ENCODE results near the gene CACNB4.
"Not testable (repeated sequence)": the region's sequence is repeated elsewhere in the genome, so short reads cannot be mapped to it uniquely, and the experiment has no call there.

Gene CACNB4

DNA sequence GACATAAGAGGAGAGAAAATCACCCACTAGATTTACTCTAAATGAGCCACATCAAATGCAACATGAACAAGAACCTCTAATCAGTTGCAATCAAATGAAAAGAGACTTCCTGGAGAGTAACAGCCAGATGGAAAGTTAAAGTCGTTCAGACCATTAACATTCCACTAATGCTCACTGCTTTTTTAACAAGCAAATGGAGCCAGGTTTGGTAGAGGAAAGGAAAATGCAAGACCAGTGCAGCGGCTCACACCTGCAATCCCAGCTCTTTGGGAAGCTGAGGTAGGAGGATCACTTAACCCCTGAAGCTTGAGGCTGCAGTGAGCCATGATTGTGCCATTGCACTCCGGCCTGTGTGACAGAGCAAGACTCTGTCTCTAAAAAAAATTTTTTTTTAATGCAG is 48.5 kb downstream of the CACNB4 start:
- no peak for DNase-seq

DNA sequence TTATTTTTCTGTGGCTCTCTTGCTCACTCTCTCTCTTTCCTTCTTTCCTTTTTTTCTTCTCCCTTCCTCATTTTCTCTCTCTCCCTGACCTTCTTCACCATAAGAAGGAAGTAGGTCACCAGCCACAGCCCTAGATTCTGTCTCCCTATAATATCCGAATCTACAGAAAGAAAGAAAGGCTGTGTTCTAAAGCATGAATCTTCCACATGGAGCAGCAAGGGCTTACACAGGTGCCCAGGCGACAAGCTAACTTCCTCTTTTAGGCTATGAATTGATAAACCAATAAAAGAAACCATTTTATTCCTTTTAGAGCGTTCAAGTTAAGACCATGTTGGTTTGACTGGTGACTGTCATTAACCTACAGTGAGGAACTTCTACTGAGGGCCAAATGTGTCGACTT is 49.3 kb downstream of the CACNB4 start:
- DNase-seq: peak; percentile 87

DNA sequence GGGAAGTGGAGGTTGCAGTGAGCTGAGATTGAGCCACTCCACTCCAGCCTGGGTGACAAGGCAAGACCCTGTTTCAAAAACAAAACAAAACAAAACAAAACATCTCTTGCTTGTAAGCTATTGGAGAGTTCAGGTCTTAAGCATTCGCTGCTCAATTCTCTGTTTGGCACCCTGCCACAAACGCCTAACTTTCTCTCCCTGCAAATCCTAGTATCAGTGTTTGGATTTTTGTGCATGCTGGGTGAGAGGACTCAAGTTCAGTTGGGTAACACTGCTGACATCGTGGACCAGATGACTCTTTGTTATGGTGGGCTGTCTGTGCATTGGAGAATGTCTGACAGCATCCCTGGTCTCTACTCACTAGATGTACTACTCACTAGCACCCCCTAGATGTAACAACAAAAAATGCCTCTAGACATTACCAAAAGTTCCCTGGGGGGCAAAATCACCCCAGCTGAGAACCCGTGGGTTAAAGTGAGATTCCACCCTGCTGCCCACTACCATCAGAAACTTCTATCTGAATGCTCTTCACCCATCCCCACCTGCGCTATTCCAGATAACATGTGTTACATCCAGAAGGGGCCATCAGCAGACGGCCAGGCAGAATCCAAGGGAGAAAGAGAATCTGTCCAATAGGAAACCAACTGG is 50.9 kb downstream of the CACNB4 start:
- peak; percentile 27 for DNase-seq

DNA sequence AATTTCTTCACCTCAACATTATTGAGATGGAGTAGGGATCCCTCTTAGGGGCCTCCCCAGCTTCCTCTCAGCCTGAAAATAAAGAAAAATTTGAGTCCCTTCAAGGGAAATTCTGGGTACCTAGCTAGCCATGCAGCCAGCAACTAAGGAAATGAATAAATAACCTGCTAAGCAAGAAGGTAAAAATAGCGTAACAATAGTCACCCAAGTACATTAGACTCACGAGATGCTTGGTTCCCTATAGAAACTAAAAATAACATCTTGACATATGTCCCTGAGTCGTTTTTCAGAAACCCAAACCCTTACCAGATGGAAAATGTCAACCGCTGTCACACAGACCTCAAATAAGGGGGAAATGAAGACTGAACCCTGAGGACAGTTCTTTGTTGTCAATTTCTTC is 51.9 kb downstream of the CACNB4 start:
- DNase-seq: peak; percentile 95

DNA sequence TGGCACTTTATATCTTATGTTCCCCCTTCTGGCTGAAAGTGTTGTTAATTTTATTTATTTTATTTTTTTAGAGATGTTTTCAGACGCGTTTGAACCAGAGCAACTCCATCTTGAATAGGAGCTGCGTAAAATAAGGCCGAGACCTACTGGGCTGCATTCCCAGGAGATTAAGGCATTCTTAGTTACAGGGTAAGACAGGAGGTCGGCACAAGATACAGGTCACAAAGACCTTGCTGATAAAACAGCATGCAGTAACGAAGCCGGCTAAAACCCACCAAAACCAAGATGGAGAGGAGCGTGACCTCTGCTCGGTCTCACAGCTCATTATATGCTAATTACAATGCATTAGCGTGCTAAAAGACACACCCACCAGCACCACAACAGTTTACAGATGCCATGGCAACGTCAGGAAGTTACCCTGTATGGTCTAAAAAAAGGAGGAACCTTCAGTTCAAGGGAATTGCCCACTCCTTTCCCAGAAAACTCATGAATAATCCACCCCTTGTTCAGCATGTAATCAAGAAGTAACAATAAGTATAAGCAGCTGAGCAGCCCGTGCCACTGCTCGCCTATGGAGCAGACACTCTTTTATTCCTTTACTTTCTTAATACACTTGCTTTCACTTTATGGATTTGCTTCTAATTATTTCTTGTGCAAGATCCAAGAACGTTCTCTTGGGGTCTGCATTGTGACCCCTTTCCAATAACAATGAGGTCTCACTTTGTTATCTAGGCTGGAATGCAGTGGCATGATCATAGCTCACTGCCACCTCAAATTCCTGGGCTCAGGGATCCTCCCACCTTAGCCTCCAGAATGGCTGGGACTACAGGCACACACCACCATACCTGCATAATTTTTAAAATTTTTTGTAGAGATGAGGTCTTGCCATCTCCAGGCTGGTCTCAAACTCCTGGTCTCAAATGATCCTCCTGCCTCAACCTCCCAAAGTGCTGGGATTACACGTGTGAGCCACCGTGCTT is 55.9 kb downstream of the CACNB4 start:
- peak; percentile 90 for DNase-seq

DNA sequence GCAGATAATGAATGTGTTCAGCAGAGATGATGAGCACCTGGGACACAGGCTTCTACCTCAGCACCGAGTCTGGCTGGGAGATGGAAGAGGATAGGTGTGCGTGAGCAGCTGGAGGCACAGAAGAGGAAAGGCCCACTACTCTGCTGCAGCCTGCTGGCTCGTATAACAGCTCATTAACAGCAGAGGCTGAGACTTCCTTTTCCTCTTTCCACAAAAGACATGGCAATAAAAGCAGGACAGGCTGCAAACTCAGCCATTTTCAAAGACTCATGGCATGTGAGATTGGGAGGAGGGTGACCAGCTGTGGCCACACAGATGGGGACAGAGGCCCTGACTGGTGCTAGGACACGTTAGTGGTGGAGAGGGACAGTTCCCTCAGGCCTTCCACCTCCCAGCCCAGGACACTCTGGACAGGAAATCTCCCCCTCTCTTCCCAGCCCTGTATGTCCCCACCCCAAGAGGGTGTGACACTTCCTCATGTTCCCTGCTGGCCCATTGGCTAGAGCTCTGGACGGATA is 60.3 kb downstream of the CACNB4 start:
- peak; percentile 8 for DNase-seq

DNA sequence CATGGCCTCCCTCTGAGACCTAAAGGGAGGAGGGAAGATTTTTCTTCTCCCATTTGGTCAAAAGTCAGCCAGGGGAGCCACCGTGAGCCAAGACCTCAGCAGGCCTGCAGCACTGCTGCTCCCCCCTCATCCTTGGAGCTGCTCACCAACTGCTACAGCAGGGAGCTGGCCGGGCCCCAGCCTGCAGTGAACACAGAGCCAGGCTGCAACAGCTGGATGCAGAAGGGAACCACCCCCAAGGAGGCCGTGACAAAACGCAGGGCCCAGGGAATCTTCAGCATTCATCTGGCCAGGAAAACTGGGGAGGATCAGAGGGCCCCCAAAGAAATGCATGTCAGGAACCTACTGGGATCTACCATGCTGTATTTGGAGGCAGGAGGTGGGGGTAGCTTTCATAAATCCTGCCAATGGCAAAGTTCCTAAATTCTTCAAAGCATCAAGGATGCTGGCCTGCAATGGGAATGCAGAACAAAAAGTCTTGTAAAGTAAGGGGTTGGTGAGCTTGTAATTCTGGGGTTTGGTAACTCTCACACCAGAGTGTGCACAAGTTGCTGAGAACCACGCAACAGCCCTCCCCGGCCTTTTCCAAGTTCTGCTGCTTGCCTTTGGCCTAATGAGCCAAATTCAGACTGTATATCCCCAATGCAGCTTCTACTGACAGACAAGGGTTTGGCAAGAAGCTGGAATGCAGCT is 61.0 kb downstream of the CACNB4 start:
- DNase-seq: no peak

DNA sequence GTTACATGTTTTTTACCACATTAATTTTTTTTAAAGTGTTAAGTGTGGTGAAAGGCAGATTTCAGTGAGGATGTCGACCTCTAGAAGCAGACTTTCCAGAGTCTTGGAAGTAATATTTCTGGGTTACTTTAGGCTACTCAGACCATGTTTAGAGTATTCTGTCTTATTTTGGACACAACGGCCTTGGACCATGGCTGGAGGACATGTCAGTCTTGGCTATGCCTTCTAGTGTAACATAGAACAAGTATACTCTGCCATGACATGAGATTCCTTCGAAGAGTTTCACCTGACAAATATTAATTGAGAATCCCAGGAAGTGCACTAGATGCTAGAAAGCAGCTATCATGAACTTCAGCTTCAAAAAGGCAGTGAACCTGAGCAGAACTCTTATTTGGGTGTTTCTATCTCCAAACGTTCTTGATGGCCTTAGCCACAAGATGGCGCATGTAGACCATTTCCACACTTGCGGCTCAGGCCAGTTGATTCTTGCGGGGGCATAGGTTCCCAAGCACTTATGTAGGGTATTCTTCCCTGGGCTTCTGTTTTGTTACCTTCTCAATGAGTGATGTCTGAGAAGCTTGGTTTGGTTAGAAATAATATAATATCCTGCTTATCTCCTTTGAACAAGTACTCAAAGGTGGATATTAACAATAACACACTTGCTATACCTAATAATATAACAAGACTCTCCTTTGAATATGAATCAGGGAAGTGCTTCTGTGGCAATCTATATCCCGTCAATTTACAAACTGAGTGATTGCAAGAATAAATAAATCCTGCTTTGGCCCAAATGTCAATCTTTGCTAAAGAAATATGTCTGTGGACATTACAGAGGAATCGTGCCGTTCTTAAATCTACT is 62.0 kb downstream of the CACNB4 start:
- DNase-seq: peak; percentile 68

DNA sequence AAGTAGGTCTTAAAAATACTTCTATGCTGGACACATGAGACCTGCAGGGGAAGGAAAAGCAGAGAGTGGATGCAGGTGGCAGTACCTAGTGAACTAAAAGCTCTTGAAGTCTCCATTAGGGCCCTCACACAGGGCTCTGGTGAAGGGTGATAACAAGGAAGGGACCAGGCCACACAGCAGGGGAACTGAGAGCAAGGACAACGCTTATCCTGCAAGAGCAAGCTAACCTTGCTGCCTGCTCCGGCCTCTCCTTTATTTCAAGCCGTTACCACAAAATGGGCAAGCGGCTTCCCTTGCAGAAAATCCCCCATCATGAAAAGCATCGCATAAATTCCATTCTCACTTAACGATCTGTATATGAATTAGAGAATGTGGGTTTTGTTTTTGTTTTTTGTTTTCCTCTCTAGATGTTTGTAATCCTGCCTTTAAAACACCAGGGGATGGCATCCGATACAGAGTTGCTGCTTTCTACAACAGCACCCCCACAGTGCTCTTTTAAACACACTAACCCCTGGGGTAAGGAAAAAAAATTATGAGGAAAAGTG is 64.5 kb downstream of the CACNB4 start:
- no peak for DNase-seq

DNA sequence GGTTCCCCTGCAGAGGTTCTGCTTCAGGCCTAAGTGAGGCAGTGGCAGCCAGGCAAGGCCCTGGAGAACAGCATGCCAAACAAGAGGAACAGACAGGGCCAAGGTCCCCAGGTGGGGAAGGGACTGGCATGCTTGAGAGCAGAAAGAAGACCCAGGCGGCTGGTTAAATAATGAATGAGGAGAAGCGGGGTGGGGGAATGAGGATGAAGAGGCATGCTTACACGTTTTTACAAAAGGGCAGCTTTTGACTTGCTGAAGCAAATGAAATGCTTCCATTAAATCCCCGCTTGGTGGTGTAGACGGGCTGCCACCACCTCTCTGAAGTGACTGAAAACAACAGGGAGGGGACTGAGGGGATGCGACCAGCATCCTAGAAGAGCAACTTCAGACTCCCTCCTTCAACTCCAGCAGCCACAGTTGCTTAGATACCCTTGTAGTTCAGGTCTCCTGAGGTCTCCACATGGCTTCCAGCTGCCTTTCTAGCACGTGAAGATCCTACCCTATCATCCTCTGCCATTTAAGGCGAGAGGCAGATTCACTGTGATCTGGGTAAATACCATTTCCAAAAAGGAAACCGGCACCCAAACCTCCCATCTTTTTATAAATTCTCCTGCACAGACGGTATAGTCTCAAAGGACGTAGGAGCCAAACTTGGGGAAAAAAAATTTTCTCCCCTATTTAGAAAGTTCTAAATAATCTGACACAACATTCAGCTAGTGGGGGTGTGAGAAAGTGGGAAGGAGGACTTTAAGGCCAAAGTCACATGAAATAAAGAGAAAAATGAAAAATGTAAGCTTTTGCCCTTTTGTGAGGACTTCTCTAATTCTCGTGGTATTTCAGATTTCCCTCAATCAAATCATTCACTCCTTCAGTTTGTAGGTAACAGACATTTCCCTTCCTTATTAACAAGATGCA is 65.6 kb downstream of the CACNB4 start:
- no peak for DNase-seq

DNA sequence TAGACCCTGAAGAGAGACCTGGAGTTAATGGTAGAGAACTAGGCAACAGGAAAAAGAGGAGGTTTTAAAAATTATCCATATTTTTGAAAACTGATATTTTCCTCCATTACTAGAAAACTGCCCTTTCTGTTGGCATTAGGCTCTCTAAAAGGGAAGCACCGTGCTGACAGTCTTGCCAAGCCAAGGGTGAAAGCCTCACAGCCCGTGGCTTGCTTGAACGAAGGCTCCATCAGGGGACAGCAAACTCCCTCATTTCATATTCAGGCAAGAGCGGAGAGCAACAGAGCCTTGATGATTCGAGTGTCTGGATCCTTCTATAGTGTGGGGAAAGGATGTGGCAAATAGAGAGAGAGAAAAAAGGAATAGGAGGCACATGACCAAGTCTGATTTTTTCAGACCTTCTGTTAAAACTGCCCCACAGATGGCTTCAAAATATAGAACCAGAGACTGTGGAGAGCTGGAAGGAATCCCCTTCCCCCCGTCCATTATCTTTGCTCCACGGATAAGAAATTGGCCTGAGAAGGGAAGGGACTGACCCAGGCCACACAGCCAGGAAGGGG is 67.0 kb downstream of the CACNB4 start:
- no peak for DNase-seq

DNA sequence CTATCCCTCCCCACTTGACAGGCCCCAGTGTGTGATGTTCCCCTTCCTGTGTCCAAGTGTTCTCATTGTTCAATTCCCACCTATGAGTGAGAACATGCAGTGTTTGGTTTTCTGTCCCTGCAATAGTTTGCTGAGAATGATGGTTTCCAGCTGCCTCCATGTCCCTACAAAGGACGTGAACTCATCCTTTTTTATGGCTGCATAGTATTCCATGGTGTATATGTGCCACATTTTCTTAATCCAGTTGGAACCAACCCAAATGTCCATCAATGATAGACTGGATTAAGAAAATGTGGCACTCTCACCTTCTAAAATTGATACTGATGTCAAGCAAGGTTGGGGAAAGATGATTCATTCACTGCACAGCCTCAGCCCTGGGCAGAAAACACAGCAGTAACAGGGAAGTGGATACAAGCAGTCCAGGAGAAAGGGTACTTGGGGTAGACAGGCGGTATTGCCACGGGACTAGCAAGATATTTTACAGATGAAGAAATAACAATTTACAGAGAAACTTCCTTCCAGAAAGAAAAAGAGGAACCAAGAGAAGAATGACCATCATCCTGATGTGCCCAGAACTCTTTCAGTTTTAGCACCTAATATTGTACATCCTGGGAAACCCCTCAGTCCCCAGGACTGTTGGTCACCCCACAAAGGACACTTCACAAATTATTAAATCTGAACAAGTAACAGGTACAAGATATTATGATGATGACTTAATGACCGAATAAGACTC is 68.1 kb downstream of the CACNB4 start:
- DNase-seq: peak; percentile 80

DNA sequence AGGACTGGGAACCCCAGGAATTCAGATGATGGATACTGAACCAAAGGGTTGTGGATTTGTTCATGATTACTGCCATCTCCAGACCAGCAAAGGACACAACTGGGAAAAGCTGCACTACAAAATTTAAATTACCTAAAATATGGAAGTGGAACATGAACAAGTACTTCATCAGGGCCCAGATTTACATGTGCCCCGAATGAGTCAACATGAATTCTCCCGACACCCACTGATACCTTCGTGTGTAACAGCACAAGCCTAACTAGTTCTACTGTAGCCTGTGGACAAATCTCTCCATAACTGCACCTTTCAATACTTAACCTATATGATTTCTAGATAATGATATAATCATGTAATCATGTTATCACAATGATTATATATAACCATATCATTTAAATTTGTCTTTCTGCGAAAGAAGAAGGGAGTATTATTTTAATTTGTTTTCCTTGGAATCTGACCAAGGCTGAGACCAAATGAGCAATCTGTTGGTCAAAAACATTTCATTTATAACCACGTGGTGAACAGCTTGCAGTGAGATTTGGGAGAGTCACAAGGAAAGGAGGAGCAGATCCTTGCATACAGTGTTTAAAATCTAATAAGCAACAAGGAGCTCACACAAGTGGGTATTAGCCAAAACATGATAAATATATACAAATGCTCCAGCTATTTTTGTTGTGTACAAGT is 70.5 kb downstream of the CACNB4 start:
- no peak for DNase-seq

DNA sequence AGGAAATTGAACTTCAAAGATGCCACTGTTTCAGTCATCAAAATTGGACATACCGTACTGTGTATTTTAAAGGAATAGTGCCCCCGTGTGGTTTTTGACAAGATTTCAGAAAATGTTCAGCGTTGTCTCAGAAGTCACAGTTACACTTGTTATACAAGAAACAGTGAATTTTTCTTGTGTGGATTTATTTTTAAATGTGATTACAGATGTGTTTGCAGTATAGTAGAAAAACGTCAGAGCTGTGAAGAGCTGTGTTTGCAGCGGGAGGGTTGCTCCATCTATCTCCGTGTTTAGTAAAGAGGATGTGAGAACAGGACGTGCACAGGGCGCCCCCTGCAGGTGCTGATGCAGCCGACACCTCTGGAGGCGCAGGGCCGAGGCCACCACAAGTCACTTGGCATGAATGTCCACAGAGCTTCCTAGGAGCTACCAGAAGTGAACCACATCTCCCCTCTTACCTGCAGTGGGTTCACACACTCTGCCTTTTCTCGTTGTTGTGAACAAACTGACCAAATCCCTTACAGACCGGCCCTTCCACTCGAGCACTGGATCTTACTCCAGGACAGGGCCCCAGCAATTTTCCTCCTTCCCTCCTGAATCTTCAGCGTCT is 73.1 kb downstream of the CACNB4 start:
- DNase-seq: peak; percentile 75

DNA sequence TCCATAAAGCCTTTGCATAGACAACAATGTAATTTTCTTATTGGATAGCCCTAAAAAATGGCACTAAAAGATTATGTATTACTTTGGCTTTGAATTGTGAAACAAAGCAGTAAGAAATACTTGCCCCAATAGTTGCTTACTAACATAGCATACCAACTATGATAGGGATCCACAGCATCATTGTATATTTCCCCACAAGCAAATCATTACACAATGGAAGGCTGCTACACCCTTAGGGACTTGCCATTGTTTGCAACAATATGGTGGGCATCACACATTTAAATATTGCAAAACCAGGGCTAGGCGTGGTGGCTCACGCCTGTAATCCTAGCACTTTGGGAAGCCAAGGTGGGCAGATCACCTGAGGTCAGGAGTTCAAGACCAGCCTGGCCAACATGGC is 74.4 kb downstream of the CACNB4 start:
- DNase-seq: no peak

DNA sequence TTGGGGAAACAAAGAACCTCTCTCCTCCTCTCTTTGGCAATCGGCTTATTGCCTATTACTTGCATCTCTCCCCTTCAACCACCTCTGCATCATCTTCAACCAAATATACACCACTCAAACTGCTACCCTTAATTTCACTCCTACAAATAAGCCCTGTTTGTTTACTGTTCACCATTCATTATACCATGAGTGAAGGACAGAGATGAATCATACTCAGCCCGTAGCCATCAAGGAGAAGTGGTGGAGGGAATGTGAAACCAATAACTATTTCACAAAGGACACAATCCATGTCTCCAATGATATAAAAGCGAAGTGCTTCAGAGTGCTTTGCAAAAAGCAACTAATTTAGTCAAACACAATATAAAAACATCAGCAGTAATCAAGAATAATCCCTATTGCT is 76.8 kb downstream of the CACNB4 start:
- peak; percentile 50 for DNase-seq

DNA sequence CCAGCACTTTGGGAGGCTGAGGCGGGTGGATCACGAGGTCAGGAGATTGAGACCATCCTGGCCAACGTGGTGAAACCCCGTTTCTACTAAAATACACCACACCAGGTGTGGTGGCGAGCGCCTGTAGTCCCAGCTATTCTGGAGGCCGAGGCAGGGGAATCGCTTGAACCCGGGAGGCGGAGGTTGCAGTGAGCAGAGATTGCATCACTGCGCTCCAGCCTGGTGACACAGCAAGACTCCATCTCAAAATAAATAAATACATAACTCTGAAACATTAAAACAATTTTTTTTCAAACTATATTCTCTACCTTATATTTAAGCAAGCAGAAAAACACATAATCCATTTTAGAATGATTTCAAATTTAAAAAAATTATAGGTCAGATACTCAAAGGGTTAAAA is 77.8 kb downstream of the CACNB4 start:
- DNase-seq: not testable (repeated sequence)

DNA sequence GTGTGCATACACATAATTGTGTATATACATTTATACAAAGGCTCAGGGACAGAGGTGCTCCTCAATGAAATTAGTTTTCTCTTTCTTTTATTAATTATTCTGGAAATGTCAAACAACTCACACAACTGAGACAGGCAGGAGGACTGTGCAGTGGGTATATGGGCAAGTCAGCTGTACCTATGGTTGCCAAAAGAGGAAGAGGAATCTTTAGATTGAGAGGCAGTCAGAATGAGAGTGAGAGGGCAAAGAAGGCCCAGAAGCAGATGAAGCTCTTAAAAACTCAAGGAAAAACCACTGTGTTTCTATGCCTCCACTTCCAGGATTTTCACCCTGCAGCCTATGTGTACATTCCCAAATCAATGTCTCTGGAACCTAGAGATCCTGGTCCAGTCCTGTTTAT is 79.1 kb downstream of the CACNB4 start:
- DNase-seq: peak; percentile 20
